Fibroblast of pulmonary artery (primary cell): Measurements from ENCODE around the gene SCGB1C2.

Experiments
- DNase-seq: peaks from one replicate; pipeline ENCODE4 v3.0.0-alpha.2; 2010; ENCODE audit warnings: low read depth
- H3K4me3 ChIP-seq: replicated peaks from 2 replicates; pipeline ENCODE4 v1.5.1; 2011; ENCODE audit warnings: low read depth, mild to moderate bottlenecking, control low read depth, low read length, moderate library complexity
- TF ChIP-seq, protein P1 (sequence below): IDR thresholded peaks from 2 replicates; pipeline ENCODE4 v1.5.1; 2011; ENCODE audit warnings: mild to moderate bottlenecking, control low read depth, low read length, inconsistent platforms; ENCODE audit errors: missing control alignments

SCGB1C2 gene

DNA sequence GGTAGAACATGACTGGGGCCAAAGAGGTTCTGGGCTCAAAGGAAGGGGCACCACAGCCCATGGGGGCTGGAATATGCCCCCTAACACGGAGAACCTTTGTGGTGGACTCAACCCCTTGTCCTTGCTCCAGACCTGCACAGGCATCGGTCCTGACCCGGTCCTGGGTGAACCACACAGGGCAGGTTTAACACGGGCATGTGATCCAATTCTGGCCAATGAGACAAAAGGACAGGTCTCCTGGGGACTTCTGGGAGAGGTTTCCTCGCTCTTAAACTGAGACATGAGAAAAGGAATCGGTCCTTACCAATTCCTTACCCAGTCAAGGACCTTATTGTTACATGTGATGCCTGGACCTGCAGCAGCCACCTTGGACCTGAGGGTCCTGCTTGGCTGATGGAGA is 40.4 kb downstream of the SCGB1C2 start:
- TF ChIP-seq, protein P1, sequence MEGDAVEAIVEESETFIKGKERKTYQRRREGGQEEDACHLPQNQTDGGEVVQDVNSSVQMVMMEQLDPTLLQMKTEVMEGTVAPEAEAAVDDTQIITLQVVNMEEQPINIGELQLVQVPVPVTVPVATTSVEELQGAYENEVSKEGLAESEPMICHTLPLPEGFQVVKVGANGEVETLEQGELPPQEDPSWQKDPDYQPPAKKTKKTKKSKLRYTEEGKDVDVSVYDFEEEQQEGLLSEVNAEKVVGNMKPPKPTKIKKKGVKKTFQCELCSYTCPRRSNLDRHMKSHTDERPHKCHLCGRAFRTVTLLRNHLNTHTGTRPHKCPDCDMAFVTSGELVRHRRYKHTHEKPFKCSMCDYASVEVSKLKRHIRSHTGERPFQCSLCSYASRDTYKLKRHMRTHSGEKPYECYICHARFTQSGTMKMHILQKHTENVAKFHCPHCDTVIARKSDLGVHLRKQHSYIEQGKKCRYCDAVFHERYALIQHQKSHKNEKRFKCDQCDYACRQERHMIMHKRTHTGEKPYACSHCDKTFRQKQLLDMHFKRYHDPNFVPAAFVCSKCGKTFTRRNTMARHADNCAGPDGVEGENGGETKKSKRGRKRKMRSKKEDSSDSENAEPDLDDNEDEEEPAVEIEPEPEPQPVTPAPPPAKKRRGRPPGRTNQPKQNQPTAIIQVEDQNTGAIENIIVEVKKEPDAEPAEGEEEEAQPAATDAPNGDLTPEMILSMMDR: no peak
- DNase-seq: no peak
- no peak overlapping the region for H3K4me3 ChIP-seq

DNA sequence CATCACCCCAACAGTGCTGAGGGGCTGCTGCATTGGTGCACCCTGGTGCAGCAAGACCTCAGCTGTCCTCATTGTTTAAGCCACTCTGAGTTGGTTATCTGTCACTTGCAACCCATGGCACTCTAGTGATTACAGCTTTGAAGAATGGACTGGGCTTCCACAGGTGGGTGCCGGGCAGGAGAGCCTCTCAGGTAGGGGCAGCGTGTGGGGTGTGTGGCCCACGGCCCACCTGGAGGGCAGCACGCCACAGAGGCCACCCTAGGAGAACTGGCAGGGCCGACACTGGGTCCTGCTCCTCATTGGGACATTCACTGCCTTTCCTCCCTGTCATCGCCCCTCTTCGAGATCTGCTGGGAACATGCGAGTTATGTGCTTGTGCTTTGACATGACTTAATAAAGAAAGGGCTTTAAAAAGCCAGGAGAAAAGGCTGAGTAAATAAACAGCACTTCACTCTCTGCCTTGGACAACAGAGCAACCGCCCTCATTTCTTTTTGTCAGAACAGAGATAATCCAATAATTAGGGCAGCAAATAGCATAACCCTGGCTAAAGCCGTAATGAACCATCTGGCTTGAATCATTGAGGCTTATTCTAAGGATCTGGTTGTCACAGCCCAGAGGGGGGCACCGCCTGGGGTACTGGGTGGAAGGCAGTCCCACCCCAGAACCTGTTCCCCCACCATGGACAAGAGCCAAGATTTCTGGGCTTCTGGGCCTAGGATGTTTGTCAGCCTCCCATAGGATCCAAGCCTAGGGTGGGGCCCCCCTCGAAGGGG is 41.1 kb downstream of the SCGB1C2 start:
- DNase-seq: no peak
- TF ChIP-seq, protein P1: no peak

DNA sequence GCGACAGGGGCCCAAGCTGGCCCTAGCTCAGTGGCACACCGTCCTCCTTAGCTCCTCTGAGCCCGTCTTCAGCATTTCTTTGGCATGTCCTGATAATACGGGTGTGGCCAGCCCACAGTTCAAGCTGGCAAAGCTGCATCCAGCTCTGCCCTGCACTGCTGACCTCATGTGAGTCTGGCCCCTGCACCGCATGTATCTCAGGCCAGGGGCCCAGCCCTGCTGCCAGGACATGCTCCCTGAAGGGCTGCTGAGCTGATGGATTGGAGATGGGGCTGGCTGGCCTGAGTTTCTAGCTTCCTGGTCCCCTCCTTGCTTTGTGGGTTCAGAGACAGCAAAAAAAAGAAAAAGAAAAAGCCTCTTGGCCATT is 41.7 kb downstream of the SCGB1C2 start:
- H3K4me3 ChIP-seq: no peak overlapping the region
- TF ChIP-seq, protein P1: no peak
- DNase-seq: no peak

More for the DNA sequence above, 41.1 kb downstream of the SCGB1C2 start:
- no peak overlapping the region for H3K4me3 ChIP-seq

DNA sequence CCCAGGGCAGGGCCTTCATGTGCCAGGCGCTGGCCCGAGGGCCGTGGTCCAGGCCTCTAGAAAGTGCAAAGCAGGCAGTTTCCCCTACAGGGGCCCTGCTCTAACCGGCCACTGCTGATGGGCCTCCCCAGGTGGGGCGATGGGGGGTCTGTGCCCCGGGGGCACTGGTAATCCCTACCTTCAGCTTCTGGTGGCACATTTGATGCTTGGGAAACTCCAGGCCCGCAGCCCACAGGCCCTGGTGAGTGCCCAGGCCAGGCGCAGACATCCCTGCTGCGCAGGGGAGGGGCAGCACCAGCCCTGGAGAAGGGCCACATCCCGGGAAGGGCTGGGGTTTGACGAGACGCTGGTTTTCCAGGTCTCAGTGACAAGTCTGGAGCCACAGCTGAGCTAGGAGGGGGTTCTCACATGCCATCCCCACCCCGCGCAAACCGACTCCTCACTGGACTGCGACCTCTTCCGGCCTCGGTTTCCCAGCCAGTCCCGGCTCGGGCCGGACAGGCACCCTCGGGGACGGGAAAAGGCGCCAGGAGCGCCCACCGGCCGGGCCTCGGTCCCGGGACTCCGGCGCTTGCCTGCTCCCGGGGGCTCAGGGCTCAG is 42.5 kb downstream of the SCGB1C2 start:
- DNase-seq: no peak
- H3K4me3 ChIP-seq: no peak overlapping the region
- TF ChIP-seq, protein P1: no peak

DNA sequence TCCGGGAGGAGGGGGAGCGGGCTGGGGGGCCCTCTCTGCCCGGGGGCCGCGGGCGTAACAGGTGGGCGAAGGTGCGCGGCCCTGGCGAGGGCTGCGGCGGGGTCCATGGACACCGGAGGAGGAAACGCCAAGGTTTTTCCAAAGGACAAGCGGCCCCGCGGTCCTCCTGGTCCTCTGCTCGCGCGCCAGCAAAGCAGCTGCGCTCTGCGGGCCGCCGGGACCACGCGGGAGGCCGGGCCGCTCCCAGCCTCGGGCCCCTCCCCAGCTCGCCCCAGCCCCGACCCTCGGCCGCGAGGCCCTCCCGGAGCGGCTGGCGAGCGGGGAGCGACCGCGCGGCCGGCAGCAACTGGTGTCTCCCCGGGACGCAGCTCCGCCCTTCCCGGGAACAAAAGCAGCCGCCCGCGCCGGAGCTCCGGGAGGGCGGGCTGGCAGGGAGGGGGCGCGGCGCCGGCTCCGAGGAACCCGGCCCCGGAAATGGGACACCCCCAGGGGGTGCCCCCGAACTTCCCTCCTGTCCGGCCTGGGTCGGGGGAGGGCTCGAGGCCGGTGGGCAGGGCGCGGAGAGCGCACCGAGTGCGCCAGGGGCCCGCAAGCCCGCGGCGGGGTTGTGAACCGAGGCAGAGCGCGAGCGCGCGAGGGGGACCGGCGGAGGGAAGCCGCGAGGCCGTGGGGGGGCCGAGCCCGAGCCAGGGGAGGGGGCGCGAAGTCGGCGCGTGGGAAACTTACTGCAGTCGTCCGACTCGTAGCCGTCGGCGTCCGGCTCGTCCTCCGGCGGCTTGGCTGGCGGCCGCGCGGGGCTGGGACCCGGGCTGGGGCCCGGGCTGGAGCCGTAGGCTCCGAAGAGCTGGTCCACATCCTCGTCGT is 43.2 kb downstream of the SCGB1C2 start:
- TF ChIP-seq, protein P1: no peak
- DNase-seq: no peak
- no peak overlapping the region for H3K4me3 ChIP-seq

DNA sequence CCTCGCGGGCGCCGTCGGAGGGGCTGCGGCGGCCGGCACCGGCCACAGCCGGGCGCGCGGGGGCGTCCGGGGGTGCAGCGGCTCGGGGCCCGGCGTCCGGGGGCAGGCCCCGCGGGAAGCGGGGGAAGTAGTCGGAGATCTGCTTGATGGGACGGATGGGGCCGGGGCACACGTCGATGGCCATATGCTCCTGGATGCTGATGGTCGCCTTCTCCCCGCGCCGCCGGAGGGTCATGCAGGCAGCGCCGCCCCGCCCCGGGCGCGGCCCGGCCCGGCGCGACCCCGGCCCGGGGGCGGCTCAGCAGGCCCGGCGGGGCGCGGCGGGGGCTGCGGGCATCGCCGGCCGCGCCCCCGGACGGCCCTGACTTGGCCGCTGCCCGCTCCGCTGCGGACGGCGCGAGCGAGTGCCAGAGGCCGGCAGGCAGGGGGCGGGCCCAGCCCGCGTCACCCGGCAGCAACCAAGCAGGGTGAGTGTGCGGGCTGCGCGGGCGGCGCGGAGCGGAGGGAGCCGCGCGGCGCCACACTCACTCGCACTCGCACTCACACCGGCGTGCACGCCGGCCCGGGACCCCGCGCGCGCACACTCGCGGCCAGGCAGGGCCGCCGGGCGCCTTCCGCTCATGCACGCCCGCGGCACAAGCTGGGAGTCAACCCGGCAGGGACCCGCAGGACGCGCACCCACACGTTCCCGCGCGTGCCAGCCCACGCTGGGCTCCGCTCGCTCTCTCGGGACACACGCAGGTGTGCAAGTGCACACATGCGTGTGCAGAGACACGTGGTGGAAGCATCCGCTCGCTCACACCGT is 44.1 kb downstream of the SCGB1C2 start, which contains the start of gene DOC2B:
Gene DOC2B (minus strand): TSS at position 406 of the 805 bp plus-strand sequence. CDS start 171 bp downstream, at position 235.
- DNase-seq: peak; percentile 16
- H3K4me3 ChIP-seq: no peak within 1 kb of the TSS
- TF ChIP-seq, protein P1: no peak
